Kidney tubule cell (primary cell): ENCODE measurements around the gene TRIM31.
A peak's percentile ranks its signal among the peaks of the same experiment; 100 is the strongest.

Experiments
- DNase-seq: peaks from one replicate; pipeline ENCODE4 v3.0.0-alpha.2; 2018; ENCODE audit warnings: low spot score

Gene TRIM31

GRCh38 chr6:30075790-30076732, 36.8 kb downstream of the TRIM31 start:
- DNase-seq, result peak; percentile 74

GRCh38 chr6:30075094-30075789, 37.6 kb downstream of the TRIM31 start, which contains the start of gene RNF39:
RNF39 (minus strand) TSS chr6:30075769; CDS start chr6:30075585, 184 bp downstream.
- no peak for DNase-seq

- no peak for DNase-seq
These were observed 38.4 kb downstream of the TRIM31 start for GRCh38 chr6:30074331-30075093.

- DNase-seq, result no peak
These were observed 39.2 kb downstream of the TRIM31 start for GRCh38 chr6:30073489-30074235.

GRCh38 chr6:30071858-30072257, 41.0 kb downstream of the TRIM31 start:
- DNase-seq, result no peak

GRCh38 chr6:30071081-30071818, 41.6 kb downstream of the TRIM31 start:
- no peak for DNase-seq

GRCh38 chr6:30067460-30068139, 45.3 kb downstream of the TRIM31 start:
- no peak for DNase-seq

- peak; percentile 100 for DNase-seq
These were observed 46.1 kb downstream of the TRIM31 start, which contains the start of gene PPP1R11 for GRCh38 chr6:30066577-30067459. PPP1R11 (plus strand) TSS chr6:30067198; CDS start chr6:30067411, 213 bp downstream.

- peak; percentile 10 for DNase-seq
These were observed 46.8 kb downstream of the TRIM31 start for GRCh38 chr6:30066082-30066481.

- DNase-seq, result no peak
These were observed 49.6 kb downstream of the TRIM31 start for GRCh38 chr6:30063315-30063714.

- peak; percentile 3 for DNase-seq
These were observed 50.3 kb downstream of the TRIM31 start for GRCh38 chr6:30062471-30063178.

GRCh38 chr6:30061858-30062458, 50.9 kb downstream of the TRIM31 start:
- DNase-seq, result peak; percentile 48

GRCh38 chr6:30061092-30061857, 51.6 kb downstream of the TRIM31 start, which contains the start of gene POLR1H:
POLR1H (plus strand) TSS chr6:30061265; CDS start chr6:30061525, 260 bp downstream.
- peak; percentile 96 for DNase-seq

GRCh38 chr6:30060606-30061091, 52.2 kb downstream of the TRIM31 start:
- peak; percentile 40 for DNase-seq

GRCh38 chr6:30055513-30055912, 57.4 kb downstream of the TRIM31 start:
- no peak for DNase-seq

- no peak for DNase-seq
These were observed 59.2 kb downstream of the TRIM31 start for GRCh38 chr6:30053682-30054081.
